HepG2 (cell line): Measurements from ENCODE around the gene WNT10A.

Experiments
- AFF4 ChIP-seq: sonication (generic); formaldehyde crosslinking; IDR thresholded peaks from 2 replicates; pipeline ENCODE4 v1.4.0; 2020; ENCODE audit warnings: missing genetic modification reagents
- ATF3 ChIP-seq: sonication (generic); formaldehyde crosslinking; IDR thresholded peaks from 2 replicates; pipeline ENCODE4 v1.4.0; 2020; ENCODE audit warnings: missing genetic modification reagents
- ETS1 ChIP-seq: sonication (generic); formaldehyde crosslinking; IDR thresholded peaks from 2 replicates; pipeline ENCODE4 v1.4.0; 2020; ENCODE audit warnings: missing genetic modification reagents
- EZH2 ChIP-seq: conservative IDR thresholded peaks from 2 replicates; pipeline ENCODE4 v1.6.1; 2012; ENCODE audit warnings: mild to moderate bottlenecking, low read depth, low read length, moderate library complexity
- PBX3 ChIP-seq: sonication (generic); formaldehyde crosslinking; IDR thresholded peaks from 2 replicates; pipeline ENCODE4 v1.8.1; 2023; ENCODE audit warnings: missing genetic modification reagents, inconsistent platforms, borderline replicate concordance
- POLR2A ChIP-seq, 2 experiments: IDR thresholded peaks; 2 replicates each; pipeline ENCODE4 v1.6.1; 2011; ENCODE audit warnings: low read depth in 2 of 2, low read length in 2 of 2, mild to moderate bottlenecking in 1 of 2, moderate library complexity in 1 of 2; ENCODE audit not compliant: insufficient read depth in 1 of 2
- ZBTB33 ChIP-seq: sonication (generic); formaldehyde crosslinking; IDR thresholded peaks from 2 replicates; pipeline ENCODE4 v1.4.0; 2020; ENCODE audit warnings: missing genetic modification reagents
- ZEB1 ChIP-seq: IDR thresholded peaks from 2 replicates; pipeline ENCODE4 v1.6.1; 2012; ENCODE audit warnings: mild to moderate bottlenecking, low read depth, inconsistent platforms; ENCODE audit not compliant: insufficient replicate concordance
- ZFYVE20 ChIP-seq: sonication (generic); formaldehyde crosslinking; IDR thresholded peaks from 2 replicates; pipeline ENCODE4 v1.8.0; 2023; ENCODE audit warnings: low read depth, mild to moderate bottlenecking, moderate library complexity, missing genetic modification reagents, borderline replicate concordance
- ZKSCAN8 ChIP-seq: IDR thresholded peaks from 2 replicates; pipeline ENCODE4 v1.6.1; 2016; ENCODE audit warnings: borderline replicate concordance, missing genetic modification reagents, missing compliant biosample characterization
- ZNF691 ChIP-seq: sonication (generic); formaldehyde crosslinking; IDR thresholded peaks from 2 replicates; pipeline ENCODE4 v1.4.0; 2020; ENCODE audit warnings: missing genetic modification reagents, low read depth, mild to moderate bottlenecking, borderline replicate concordance
- ZNF772 ChIP-seq: sonication (generic); formaldehyde crosslinking; IDR thresholded peaks from 2 replicates; pipeline ENCODE4 v1.5.0; 2020; ENCODE audit warnings: mild to moderate bottlenecking, missing genetic modification reagents
- ZSCAN30 ChIP-seq: sonication (generic); formaldehyde crosslinking; IDR thresholded peaks from 2 replicates; pipeline ENCODE4 v1.5.0; 2020; ENCODE audit warnings: mild to moderate bottlenecking, missing genetic modification reagents

GRCh38 chr2:218867900-218868299, 12.8 kb upstream of the WNT10A start:
- no peak for TF ChIP-seq ZSCAN30 (CRISPR knock-in tag)
- no peak for TF ChIP-seq ATF3 (CRISPR knock-in tag)
- TF ChIP-seq POLR2A (IDR thresholded peaks at IDR 0.05; ENCODE audit: insufficient read depth in 1 of 2, low read depth in 2 of 2, low read length in 2 of 2): no peak
- no peak for TF ChIP-seq PBX3
- no peak for TF ChIP-seq ZFYVE20 (CRISPR knock-in tag)
- no peak for TF ChIP-seq ZNF772 (CRISPR knock-in tag)
- no peak for TF ChIP-seq ZEB1
- no peak for TF ChIP-seq ETS1 (CRISPR knock-in tag)
- TF ChIP-seq ZBTB33 (CRISPR knock-in tag): no peak
- TF ChIP-seq ZKSCAN8: no peak
- TF ChIP-seq AFF4: no peak
- TF ChIP-seq ZNF691 (CRISPR knock-in tag): no peak
- TF ChIP-seq EZH2: no peak
